NCI-H2196 treated with DMSO at 0.1 percent for 48 hours (cell line): ENCODE results near the gene ARMC3.
"Not testable (repeated sequence)": the region's sequence is repeated elsewhere in the genome, so short reads cannot be mapped to it uniquely, and the experiment has no call there.

ENCODE experiments used
- DNase-seq: peaks from one replicate; lab custom pipeline; 2025; ENCODE audit not compliant: unreplicated experiment; lab: John Stamatoyannopoulos, UW

ARMC3 gene

GRCh38 chr10:22927661-22928403 lies at the start of gene ARMC3:
Gene ARMC3, plus strand, starts transcription at chr10:22928053. Its CDS starts 3,944 bp downstream, at chr10:22931997.
- DNase-seq: no peak

GRCh38 chr10:22891797-22892196 lies 36.1 kb upstream of the ARMC3 start:
- DNase-seq: no peak

- DNase-seq: no peak
These were observed 34.1 kb upstream of the ARMC3 start for GRCh38 chr10:22893781-22894180.

- DNase-seq: no peak
These were observed 33.1 kb upstream of the ARMC3 start for GRCh38 chr10:22894714-22895113.

- no peak for DNase-seq
These were observed 32.6 kb upstream of the ARMC3 start for GRCh38 chr10:22895252-22895651.

- no peak for DNase-seq
These were observed 30.5 kb upstream of the ARMC3 start for GRCh38 chr10:22897371-22897770.

GRCh38 chr10:22899307-22899706 lies 28.5 kb upstream of the ARMC3 start:
- no peak for DNase-seq

- no peak for DNase-seq
These were observed 28.1 kb upstream of the ARMC3 start for GRCh38 chr10:22899775-22900174.

- DNase-seq: no peak
These were observed 26.8 kb upstream of the ARMC3 start for GRCh38 chr10:22900841-22901601.

GRCh38 chr10:22902147-22902546 lies 25.7 kb upstream of the ARMC3 start:
- not testable (repeated sequence) for DNase-seq

- DNase-seq: no peak
These were observed 24.2 kb upstream of the ARMC3 start for GRCh38 chr10:22903694-22904093.

- DNase-seq: no peak
These were observed 21.1 kb upstream of the ARMC3 start for GRCh38 chr10:22906767-22907166.

GRCh38 chr10:22908837-22909236 lies 19.0 kb upstream of the ARMC3 start:
- DNase-seq: no peak

- DNase-seq: not testable (repeated sequence)
These were observed 18.2 kb upstream of the ARMC3 start for GRCh38 chr10:22909673-22910072.

- no peak for DNase-seq
These were observed 16.8 kb upstream of the ARMC3 start for GRCh38 chr10:22911067-22911466.

- peak; percentile 22 for DNase-seq
These were observed 15.7 kb upstream of the ARMC3 start for GRCh38 chr10:22911889-22912762.

- peak; percentile 2 for DNase-seq
These were observed 15.0 kb upstream of the ARMC3 start for GRCh38 chr10:22912763-22913384.

- no peak for DNase-seq
These were observed 14.3 kb upstream of the ARMC3 start for GRCh38 chr10:22913474-22914092.

GRCh38 chr10:22915314-22915713 lies 12.5 kb upstream of the ARMC3 start:
- DNase-seq: no peak

GRCh38 chr10:22925088-22925487 lies 2.8 kb upstream of the ARMC3 start:
- no peak for DNase-seq

GRCh38 chr10:22927166-22927565 lies 687 bp upstream of the ARMC3 start:
- DNase-seq: no peak
